H9 (cell line): ENCODE measurements around the gene RELL1. TPM values are rescaled to one million over a fixed set of nuclear protein-coding genes. Genes with fewer than 3 reads are reported as not detected.

Experiments used
- DNase-seq: peaks from one replicate; pipeline ENCODE4 v3.0.0-alpha.2; 2017
- H2AFZ ChIP-seq: one replicate; pipeline ENCODE4 v1.6.1; 2013; ENCODE audit warnings: mild to moderate bottlenecking, low read length, control low read depth, moderate library complexity
- H2AK5ac ChIP-seq: 2 replicates; pipeline ENCODE4 v1.6.1; 2013; ENCODE audit warnings: low read length, control low read depth, mixed read lengths; ENCODE audit not compliant: insufficient read length
- H2BK120ac ChIP-seq: one replicate; pipeline ENCODE4 v1.6.1; 2013; ENCODE audit warnings: low read depth, mild to moderate bottlenecking, low read length, control low read depth, inconsistent platforms; ENCODE audit not compliant: poor library complexity, severe bottlenecking
- H2BK12ac ChIP-seq: 2 replicates; pipeline ENCODE4 v1.6.1; 2013; ENCODE audit warnings: low read length, control low read depth, mixed read lengths, low read depth; ENCODE audit not compliant: insufficient read length
- H2BK15ac ChIP-seq: 2 replicates; pipeline ENCODE4 v1.6.1; 2013; ENCODE audit warnings: low read depth, low read length, control low read depth
- H2BK20ac ChIP-seq: one replicate; pipeline ENCODE4 v1.6.1; 2013; ENCODE audit warnings: low read depth, mild to moderate bottlenecking, low read length, control low read depth, inconsistent platforms; ENCODE audit not compliant: poor library complexity, severe bottlenecking
- H2BK5ac ChIP-seq: 2 replicates; pipeline ENCODE4 v1.6.1; 2013; ENCODE audit warnings: low read length, control low read depth, mixed read lengths; ENCODE audit not compliant: insufficient read length
- H3K14ac ChIP-seq: 2 replicates; pipeline ENCODE4 v1.6.1; 2013; ENCODE audit warnings: low read length, control low read depth; ENCODE audit not compliant: insufficient read depth
- H3K18ac ChIP-seq: 2 replicates; pipeline ENCODE4 v1.6.1; 2013; ENCODE audit warnings: low read depth, mild to moderate bottlenecking, mixed read lengths, low read length, control low read depth; ENCODE audit not compliant: insufficient read length
- H3K23ac ChIP-seq: 2 replicates; pipeline ENCODE4 v1.6.1; 2013; ENCODE audit warnings: low read length, control low read depth, mixed read lengths, low read depth; ENCODE audit not compliant: insufficient read length
- H3K23me2 ChIP-seq: 2 replicates; pipeline ENCODE4 v1.6.1; 2013; ENCODE audit warnings: low read depth, mild to moderate bottlenecking, mixed read lengths, low read length, control low read depth; ENCODE audit not compliant: insufficient read length, poor library complexity, severe bottlenecking
- H3K27ac ChIP-seq: 2 replicates; pipeline ENCODE4 v1.5.1; 2013; ENCODE audit warnings: low read length, control low read depth, mixed read lengths, low read depth; ENCODE audit not compliant: insufficient read length
- H3K27me3 ChIP-seq: 2 replicates; pipeline ENCODE4 v1.6.1; 2013; ENCODE audit warnings: low read length, control low read depth, inconsistent platforms; ENCODE audit not compliant: insufficient read depth
- H3K4ac ChIP-seq: 2 replicates; pipeline ENCODE4 v1.6.1; 2013; ENCODE audit warnings: low read depth, mild to moderate bottlenecking, control low read depth, inconsistent platforms, low read length, moderate library complexity
- H3K4me1 ChIP-seq: 2 replicates; pipeline ENCODE4 v1.6.1; 2013; ENCODE audit warnings: low read length, control low read depth, inconsistent platforms; ENCODE audit not compliant: insufficient read depth
- H3K4me2 ChIP-seq: 2 replicates; pipeline ENCODE4 v1.6.1; 2013; ENCODE audit warnings: low read length, control low read depth, mixed read lengths; ENCODE audit not compliant: insufficient read length, insufficient read depth
- H3K56ac ChIP-seq: 2 replicates; pipeline ENCODE4 v1.6.1; 2013; ENCODE audit warnings: low read depth, mild to moderate bottlenecking, mixed read lengths, low read length, control low read depth; ENCODE audit not compliant: insufficient read length
- H3K79me1 ChIP-seq: 2 replicates; pipeline ENCODE4 v1.6.1; 2013; ENCODE audit warnings: low read depth, mild to moderate bottlenecking, moderate library complexity, low read length, control low read depth, inconsistent platforms; ENCODE audit not compliant: insufficient read depth, poor library complexity, severe bottlenecking
- H3K79me2 ChIP-seq: 2 replicates; pipeline ENCODE4 v1.6.1; 2013; ENCODE audit warnings: low read length, control low read depth, inconsistent platforms; ENCODE audit not compliant: insufficient read depth
- H3K9ac ChIP-seq: 2 replicates; pipeline ENCODE4 v1.6.1; 2013; ENCODE audit warnings: low read length, control low read depth, mixed read lengths; ENCODE audit not compliant: insufficient read length; ENCODE audit errors: extremely low read depth
- H3K9me3 ChIP-seq: one replicate; pipeline ENCODE4 v1.6.1; 2013; ENCODE audit warnings: low read depth, low read length, inconsistent platforms; ENCODE audit not compliant: control insufficient read depth
- H3T11ph ChIP-seq: one replicate; pipeline ENCODE4 v1.6.1; 2013; ENCODE audit warnings: mild to moderate bottlenecking, low read length, control low read depth, inconsistent platforms
- H4K20me1 ChIP-seq: one replicate; pipeline ENCODE4 v1.6.1; 2013; ENCODE audit not compliant: control insufficient read depth, insufficient read length, insufficient read depth
- H4K5ac ChIP-seq: 2 replicates; pipeline ENCODE4 v1.6.1; 2013; ENCODE audit warnings: low read depth, mild to moderate bottlenecking, mixed read lengths, low read length, control low read depth; ENCODE audit not compliant: insufficient read length
- H4K8ac ChIP-seq: replicated peaks from 2 replicates; pipeline ENCODE4 v1.6.1; 2013; ENCODE audit warnings: low read length, control low read depth, mixed read lengths, low read depth; ENCODE audit not compliant: insufficient read length
- H4K91ac ChIP-seq: 2 replicates; pipeline ENCODE4 v1.6.1; 2013; ENCODE audit warnings: low read depth, mild to moderate bottlenecking, moderate library complexity, mixed read lengths, low read length, control low read depth; ENCODE audit not compliant: insufficient read length
- H3K27ac Mint-ChIP-seq, 3 experiments: 2 replicates in 2 of 3; 3 replicates in 1 of 3; pipeline ENCODE4 v1.8.0; 2020 to 2021; ENCODE audit warnings: mixed read lengths in 3 of 3, mild to moderate bottlenecking in 1 of 3, moderate library complexity in 1 of 3
- H3K27me3 Mint-ChIP-seq: 2 replicates; pipeline ENCODE4 v1.8.0; 2021; ENCODE audit warnings: low read depth, mild to moderate bottlenecking, moderate library complexity, mixed read lengths
- H3K36me3 Mint-ChIP-seq, 3 experiments: 2 replicates in 2 of 3; 3 replicates in 1 of 3; pipeline ENCODE4 v1.8.0; 2020 to 2021; ENCODE audit warnings: low read depth in 3 of 3, mixed read lengths in 3 of 3; ENCODE audit not compliant: insufficient read depth in 1 of 3
- H3K4me1 Mint-ChIP-seq, 2 experiments: 2 replicates each; pipeline ENCODE4 v1.8.0; 2020; ENCODE audit warnings: mixed read lengths in 2 of 2
- H3K4me3 Mint-ChIP-seq, 2 experiments: 2 replicates in 1 of 2; 3 replicates in 1 of 2; pipeline ENCODE4 v1.8.0; 2020 to 2021; ENCODE audit warnings: mild to moderate bottlenecking in 2 of 2, mixed read lengths in 2 of 2, moderate library complexity in 1 of 2
- H3K9me3 Mint-ChIP-seq, 2 experiments: 2 replicates in 1 of 2; 3 replicates in 1 of 2; pipeline ENCODE4 v1.8.0; 2020; ENCODE audit warnings: mild to moderate bottlenecking in 2 of 2, mixed read lengths in 2 of 2, moderate library complexity in 1 of 2
- WGBS: extraction: QIAGEN DNeasy Blood & Tissue Kit; methylation state at CpG from one replicate; pipeline ENCODE4 v1.1.7; 2013; ENCODE audit warnings: missing lambda C conversion rate, low lambda C conversion rate, mixed read lengths; ENCODE audit not compliant: insufficient read length; ENCODE audit errors: extremely low coverage; 5-methylcytosine and 5-hydroxymethylcytosine counted together
- total RNA-seq: library from RNA; stranded (reverse); gene quantifications from 2 replicates; pipeline ENCODE4 v1.2.1, GENCODE V29; 2021
- TF ChIP-seq, protein P1 (sequence below): fragments of 200-600 bp; sonication (generic); conservative IDR thresholded peaks from 3 replicates; pipeline ENCODE4 v1.8.0; 2021; ENCODE audit warnings: antibody characterized with exemption, mild to moderate bottlenecking

RELL1 gene
- total RNA-seq, 1 experiment from 2014 or later, result 10.8 TPM

DNA sequence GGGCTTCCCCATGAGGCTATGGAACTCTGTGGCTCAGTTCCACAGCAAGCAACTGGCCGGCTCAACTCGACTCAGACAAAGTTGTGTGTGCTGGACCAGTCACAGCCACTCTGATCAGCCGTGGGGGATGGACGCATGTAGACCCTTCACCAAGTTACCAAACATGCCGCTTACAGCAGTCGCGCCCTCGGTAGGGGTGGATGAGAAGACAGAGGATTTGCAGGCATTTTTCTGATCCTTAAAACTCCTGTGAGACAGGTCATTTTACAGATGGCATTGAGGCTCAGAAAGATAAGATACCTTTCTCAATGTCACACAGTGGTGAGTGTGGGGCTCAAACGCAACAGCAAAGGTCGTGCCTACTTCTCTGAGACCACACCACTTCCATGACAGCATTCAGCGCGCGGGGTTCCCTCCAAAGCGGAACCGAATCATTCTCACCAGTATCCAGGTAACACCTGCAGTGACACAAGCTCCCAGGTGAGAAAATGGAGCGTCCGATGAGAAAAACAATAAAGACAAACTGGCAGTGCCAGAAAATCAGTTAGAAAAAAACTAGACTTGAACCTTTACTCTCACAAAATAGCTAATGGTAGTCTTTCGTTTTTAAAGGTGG, 83.6 kb downstream of the RELL1 start:
- Histone ChIP-seq H4K91ac (peak overlapping the region; percentile 76), H2BK20ac (no peak overlapping the region), H3K4me2 (no peak overlapping the region), H3K27me3 (no peaks in the 10 kb centered on the region), H3K18ac (no peak overlapping the region), H4K8ac (no peak overlapping the region), H2BK15ac (no peak overlapping the region), H3K9ac (no peak overlapping the region), H3K27ac (no peak overlapping the region), H2AK5ac (peak overlapping the region; percentile 47), H3K9me3 (no peaks in the 10 kb centered on the region), H3K4ac (no peak overlapping the region), H4K20me1 (no peaks in the 10 kb centered on the region), H3K56ac (no peak overlapping the region), H3K4me1 (peaks cover 7% of the 10 kb centered on the region; the same call in 1 of the 2 replicates), H4K5ac (no peak overlapping the region), H3K79me2 (no peaks in the 10 kb centered on the region), H2BK5ac (no peak overlapping the region), H3K23ac (no peak overlapping the region), H3K79me1 (no peaks in the 10 kb centered on the region), H3T11ph (no peak overlapping the region), H3K14ac (no peak overlapping the region), H2AFZ (no peak overlapping the region), H2BK120ac (no peak overlapping the region), H2BK12ac (no peak overlapping the region), H3K23me2 (no peaks in the 10 kb centered on the region)
- Mint-ChIP-seq H3K36me3 (no peaks in the 10 kb centered on the region), H3K27me3 (peaks cover 2% of the 10 kb centered on the region; the same call in 1 of the 2 replicates), H3K9me3 (no peaks in the 10 kb centered on the region), H3K4me3 (no peak overlapping the region), H3K27ac (no peak overlapping the region; a peak in 1 of 7 replicates), H3K4me1 (peaks cover 17 to 24% of the 10 kb centered on the region in 2 experiments)
- whole genome bisulfite sequencing, result no CpG with 5 or more reads among the region's 18 CpGs
- peak; percentile 36 for DNase-seq
- TF ChIP-seq, protein P1, sequence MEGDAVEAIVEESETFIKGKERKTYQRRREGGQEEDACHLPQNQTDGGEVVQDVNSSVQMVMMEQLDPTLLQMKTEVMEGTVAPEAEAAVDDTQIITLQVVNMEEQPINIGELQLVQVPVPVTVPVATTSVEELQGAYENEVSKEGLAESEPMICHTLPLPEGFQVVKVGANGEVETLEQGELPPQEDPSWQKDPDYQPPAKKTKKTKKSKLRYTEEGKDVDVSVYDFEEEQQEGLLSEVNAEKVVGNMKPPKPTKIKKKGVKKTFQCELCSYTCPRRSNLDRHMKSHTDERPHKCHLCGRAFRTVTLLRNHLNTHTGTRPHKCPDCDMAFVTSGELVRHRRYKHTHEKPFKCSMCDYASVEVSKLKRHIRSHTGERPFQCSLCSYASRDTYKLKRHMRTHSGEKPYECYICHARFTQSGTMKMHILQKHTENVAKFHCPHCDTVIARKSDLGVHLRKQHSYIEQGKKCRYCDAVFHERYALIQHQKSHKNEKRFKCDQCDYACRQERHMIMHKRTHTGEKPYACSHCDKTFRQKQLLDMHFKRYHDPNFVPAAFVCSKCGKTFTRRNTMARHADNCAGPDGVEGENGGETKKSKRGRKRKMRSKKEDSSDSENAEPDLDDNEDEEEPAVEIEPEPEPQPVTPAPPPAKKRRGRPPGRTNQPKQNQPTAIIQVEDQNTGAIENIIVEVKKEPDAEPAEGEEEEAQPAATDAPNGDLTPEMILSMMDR, result no peak
